Measurements from ENCODE around the gene ZNF148.

Gene ZNF148

GRCh38 chr3:125334675-125335560 lies 40.2 kb downstream of the ZNF148 start:
- no peak for DNase-seq (ENCODE audit: low read depth in 1 of 2, low spot score in 1 of 2)

- DNase-seq (ENCODE audit: low read depth in 1 of 2, low spot score in 1 of 2): no peak
These were observed 42.6 kb downstream of the ZNF148 start for GRCh38 chr3:125332504-125332903.

DNA sequence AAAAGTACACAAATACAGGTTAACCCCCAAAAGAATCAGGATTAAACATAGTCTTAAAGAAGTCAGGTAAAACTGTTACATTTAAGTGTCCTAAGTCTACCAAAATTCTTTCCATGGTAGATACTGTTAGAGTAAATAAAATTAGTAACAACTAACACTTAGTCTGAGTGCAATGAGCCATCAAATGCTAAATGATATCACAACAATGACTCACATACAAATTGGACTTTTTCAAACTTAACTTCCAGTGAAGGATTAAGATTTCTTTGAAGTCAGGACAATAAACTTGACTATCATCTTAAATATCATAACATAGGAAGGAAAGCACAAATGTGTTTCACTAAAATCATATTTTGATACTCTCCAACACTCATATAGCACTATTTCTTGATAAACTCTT lies 43.9 kb downstream of the ZNF148 start:
- DNase-seq (ENCODE audit: low read depth in 1 of 2, low spot score in 1 of 2): no peak

DNA sequence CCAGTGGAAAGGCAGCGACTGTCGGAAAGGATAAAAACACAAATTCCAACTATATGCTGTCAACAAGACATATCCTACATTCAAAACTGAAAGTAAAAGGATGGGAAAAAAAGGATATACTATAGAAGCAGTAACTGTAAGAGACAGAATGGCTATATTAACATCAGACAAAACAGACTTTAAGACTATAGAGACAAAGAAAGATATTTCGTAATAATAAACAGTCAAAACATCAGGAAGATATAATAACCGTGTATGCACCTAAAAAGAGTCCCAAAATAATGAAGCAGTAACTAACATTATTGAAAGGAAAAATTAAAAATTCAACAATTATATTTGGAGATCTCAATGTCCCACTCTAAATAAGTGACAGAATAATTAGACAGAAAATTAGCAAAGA lies 48.2 kb downstream of the ZNF148 start:
- no peak for DNase-seq (ENCODE audit: low read depth in 1 of 2, low spot score in 1 of 2)

DNA sequence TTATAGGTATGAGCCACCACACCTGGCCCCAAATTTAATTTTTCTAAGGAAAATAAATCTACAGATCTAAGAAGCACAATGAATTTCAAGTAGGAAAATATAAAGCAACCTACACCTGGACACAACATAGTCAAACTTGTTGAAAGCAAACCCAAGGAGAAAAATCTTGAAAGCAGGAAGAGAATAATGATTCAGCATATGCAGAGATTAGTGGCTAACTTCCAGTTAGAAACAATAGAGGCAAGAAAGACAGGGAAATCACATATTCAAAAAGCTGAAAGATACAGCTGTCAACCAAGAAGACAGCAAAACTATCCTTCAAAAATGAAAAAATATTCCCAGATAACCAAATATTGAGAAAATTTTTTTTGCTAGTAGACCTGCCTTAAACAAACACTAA lies 49.4 kb downstream of the ZNF148 start:
- no peak for DNase-seq (ENCODE audit: low read depth in 1 of 2, low spot score in 1 of 2)

DNA sequence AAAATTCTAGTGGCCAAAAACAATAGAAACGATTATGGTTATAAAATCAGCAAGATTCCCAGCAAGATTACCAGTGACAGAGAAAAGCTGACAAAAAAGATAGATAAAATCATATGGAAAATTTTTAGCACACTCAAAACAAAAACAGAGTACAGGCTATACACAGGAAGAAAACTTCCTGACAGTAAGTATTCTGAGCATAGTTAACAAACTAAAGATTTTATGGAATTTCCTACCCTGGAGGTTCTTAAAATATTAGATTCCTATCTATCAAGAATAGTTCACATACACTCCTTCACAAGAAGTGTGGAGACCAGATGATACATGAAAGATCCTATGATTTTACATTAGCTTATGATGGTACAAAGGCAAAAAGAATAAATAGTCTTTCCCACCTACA lies 50.8 kb downstream of the ZNF148 start:
- no peak for DNase-seq (ENCODE audit: low read depth in 1 of 2, low spot score in 1 of 2)

DNA sequence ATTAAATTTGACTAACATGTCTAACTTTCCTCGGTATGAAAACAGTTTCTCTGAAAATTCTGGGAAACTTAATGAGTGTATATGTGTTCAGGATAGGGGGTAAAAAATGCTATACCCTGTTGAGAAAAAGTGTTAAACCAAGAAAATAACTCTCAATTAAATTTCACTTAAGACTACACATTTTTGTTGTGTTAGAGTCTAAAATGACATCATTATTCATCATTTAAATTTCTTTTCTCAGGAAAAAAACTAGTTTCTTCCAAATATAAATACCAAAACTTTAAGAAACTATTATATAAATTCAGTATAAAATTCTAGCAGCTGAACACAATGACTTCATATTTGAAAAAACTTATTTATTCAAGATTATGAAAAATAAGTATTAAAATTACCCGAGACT lies 52.2 kb downstream of the ZNF148 start:
- no peak for DNase-seq (ENCODE audit: low read depth in 1 of 2, low spot score in 1 of 2)

GRCh38 chr3:125322166-125322565 lies 53.0 kb downstream of the ZNF148 start:
- no peak for DNase-seq (ENCODE audit: low read depth in 1 of 2, low spot score in 1 of 2)

DNA sequence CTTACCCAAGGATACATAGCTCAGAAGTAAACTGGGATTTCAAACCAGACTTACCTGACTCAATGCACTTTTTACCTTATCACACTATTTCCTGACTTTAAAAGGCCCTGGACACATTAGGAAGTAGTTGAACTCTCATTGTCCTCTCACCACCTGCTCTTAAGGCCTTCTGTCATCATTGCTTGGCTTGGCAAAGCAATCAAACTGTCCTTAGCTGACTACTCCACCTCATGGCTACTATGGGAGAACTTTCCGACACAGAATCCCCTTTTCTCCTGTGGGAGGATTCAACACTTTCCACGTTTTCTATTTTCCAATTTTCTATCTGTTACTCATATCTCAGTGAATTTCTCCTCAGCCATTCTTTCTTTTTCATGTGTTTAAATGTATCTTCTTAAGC lies 55.4 kb downstream of the ZNF148 start:
- DNase-seq (ENCODE audit: low read depth in 1 of 2, low spot score in 1 of 2): no peak

DNA sequence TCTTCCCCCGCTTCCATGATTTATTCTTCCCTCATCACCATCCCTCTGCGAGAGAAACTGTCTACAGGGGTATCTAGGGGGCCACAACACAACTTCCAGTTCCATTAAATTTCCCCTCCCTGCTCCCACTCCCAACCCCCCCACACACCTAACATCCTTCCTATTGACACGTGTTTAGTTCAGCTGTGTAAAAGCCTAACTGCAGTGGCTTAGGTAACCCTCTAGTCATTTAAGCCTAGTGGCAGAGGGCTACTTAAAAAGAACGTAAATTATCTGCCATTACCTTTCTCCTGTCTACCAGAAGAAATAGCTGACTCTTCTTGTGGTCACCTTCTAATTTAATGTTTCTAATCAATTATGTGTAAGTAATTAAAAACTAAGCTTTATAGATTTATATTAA lies 56.3 kb downstream of the ZNF148 start:
- no peak for DNase-seq (ENCODE audit: low read depth in 1 of 2, low spot score in 1 of 2)

DNA sequence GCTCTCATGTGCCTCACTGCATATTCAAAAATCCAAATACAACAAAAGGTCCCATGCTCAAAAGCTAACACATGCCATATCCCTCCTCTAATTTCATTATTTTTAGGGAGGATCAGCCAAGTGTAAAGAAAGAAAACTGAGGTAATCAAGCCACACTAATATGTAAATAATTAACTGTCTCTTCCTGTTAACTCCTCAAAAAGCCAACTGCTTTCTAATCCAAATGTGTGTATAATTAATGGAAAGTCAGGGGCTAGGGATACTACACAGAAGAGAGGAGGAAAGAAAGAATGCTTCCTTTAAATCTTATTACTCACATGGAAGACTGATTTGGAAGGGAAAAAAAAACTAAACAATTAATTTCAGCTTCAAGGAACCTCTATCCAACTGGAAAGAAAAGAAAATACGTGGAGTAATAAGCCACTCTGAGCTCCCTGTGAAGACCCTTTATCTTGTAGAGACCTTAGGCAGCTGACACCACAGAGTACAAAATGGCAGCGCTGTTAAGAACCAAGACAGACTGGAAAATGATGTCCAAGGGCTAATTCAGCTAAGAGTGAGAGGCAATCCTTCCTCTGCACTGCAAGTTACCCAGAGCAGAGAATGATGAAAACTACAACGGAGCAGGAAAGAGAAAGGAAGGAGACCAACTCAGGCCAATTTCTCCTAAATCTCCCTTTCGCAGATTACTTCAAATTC lies 56.8 kb downstream of the ZNF148 start:
- no peak for DNase-seq (ENCODE audit: low read depth in 1 of 2, low spot score in 1 of 2)

GRCh38 chr3:125317761-125318160 lies 57.4 kb downstream of the ZNF148 start:
- no peak for DNase-seq (ENCODE audit: low read depth in 1 of 2, low spot score in 1 of 2)

DNA sequence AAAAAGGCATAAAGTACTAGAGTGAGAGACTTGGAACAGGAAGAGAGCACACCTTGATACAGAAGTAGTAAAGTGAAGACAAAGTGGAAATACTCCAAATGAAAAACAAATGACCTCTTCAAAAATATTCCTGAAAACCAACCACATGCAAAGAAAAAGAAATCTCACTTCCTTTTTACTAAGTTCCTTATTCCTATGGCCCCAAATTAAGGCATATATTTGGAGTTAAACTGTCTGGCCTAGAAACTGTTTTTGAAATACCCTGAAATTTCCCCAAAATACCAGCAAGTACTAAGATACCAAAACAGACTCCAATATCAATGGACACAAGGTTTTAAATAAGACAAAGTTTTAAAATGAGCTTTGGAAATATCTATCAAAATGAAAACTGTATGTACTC lies 58.2 kb downstream of the ZNF148 start:
- DNase-seq (ENCODE audit: low read depth in 1 of 2, low spot score in 1 of 2): no peak

GRCh38 chr3:125316246-125316645 lies 58.9 kb downstream of the ZNF148 start:
- DNase-seq (ENCODE audit: low read depth in 1 of 2, low spot score in 1 of 2): no peak

- DNase-seq (ENCODE audit: low read depth in 1 of 2, low spot score in 1 of 2): no peak
These were observed 62.0 kb downstream of the ZNF148 start for GRCh38 chr3:125313060-125313635.

- peak; percentile 3 to 22 for DNase-seq (ENCODE audit: low read depth in 1 of 2, low spot score in 1 of 2)
These were observed 64.5 kb downstream of the ZNF148 start for GRCh38 chr3:125310623-125311081.

DNA sequence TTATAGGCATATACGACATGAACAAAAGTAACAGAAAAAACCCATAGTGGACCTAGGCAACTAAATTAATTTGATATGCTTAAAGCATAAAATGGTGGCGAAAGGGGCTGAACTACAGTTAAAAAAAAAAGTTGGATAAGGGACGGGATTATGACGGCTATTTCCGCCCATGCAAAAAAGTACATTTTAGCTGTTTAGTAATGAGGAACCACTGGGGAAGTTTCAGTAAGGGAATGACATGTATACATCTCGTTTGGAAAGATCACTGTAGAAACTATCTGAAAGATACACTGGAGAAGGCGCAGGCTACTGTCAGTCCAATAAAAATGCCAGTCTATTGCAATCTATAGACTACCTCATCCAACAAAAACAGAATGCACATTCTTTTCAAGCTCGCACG lies 65.6 kb downstream of the ZNF148 start:
- DNase-seq (ENCODE audit: low read depth in 1 of 2, low spot score in 1 of 2): no peak

DNA sequence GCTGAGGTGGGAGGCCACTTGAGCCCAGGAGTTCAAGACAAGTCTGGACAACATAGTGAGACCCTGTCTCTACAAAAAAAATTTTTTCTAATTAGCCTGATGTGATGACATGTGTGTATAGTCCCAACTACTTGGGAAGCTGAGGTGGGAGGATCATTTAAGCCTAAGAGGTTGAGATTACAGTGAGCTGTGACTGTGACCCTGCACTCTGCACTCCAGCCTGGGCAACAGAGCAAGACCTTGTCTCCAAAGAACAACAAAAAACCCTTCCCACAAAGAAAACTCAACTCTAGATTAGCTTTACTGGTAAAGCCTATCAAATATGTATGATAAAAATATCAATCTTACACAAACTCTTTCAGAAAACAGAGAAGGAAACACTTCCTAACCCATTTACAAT lies 68.5 kb downstream of the ZNF148 start:
- no peak for DNase-seq (ENCODE audit: low read depth in 1 of 2, low spot score in 1 of 2)

DNA sequence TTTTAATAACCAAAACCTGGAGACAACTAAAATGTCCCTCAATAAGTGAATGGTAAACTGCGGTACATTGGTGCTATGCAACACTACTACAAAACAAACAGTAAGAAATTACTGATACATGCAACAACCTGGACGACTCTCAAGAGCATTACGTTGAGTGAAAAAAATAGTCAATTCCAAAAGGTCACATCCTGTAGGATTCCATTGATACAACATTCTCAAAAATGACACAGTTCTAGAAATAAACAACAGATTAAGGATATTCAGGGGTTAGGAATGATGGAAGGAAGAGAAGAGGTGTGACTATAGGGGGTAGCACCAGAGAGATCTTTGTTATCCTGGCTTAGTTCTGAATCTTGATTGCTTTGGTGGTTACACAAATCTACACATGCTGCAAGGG lies 72.2 kb downstream of the ZNF148 start:
- DNase-seq (ENCODE audit: low read depth in 1 of 2, low spot score in 1 of 2): no peak

DNA sequence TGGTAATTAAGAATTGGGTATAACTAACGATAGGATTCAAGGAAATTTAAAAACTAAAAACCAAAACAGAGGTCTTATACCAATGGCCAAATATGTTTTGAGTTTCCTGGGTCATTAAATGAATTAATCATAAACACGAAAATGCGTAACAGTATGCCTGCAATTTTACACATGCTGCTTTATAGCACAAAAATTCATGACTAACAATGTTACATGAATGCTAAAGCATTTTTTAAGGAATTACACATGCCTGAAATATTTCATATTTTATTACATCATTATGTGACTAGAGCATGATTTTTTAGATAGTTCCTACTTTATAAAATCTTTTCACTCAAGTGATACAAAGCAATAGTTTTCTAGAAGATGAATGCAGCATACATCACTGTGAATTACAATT lies 74.7 kb downstream of the ZNF148 start:
- DNase-seq (ENCODE audit: low read depth in 1 of 2, low spot score in 1 of 2): no peak

GRCh38 chr3:125294411-125294810 lies 80.7 kb downstream of the ZNF148 start:
- no peak for DNase-seq (ENCODE audit: low read depth in 1 of 2, low spot score in 1 of 2)

GRCh38 chr3:125292015-125292414 lies 83.1 kb downstream of the ZNF148 start:
- DNase-seq (ENCODE audit: low read depth in 1 of 2, low spot score in 1 of 2): no peak
